Stimulated activated memory B cell treated with anti-CD40 and anti-IgM and Interleukin-4, amounts not matched to agents 10 μg/mL and 1 μg/mL and 100 μg/mL, for 72 hours (primary cell): ENCODE results near the gene CDCA8.

Experiments used
- ATAC-seq: fragments of 150-1000 bp; cut with Tn5 transposase; 2 replicates; pipeline ENCODE4 v1.10.0; 2021
- H3K27ac Mint-ChIP-seq: one replicate; pipeline ENCODE4 v1.8.0; 2022; ENCODE audit warnings: mild to moderate bottlenecking, mixed read lengths
- H3K27me3 Mint-ChIP-seq: one replicate; pipeline ENCODE4 v1.8.0; 2022; ENCODE audit warnings: mixed read lengths
- H3K36me3 Mint-ChIP-seq: one replicate; pipeline ENCODE4 v1.8.0; 2022; ENCODE audit warnings: mixed read lengths
- H3K4me1 Mint-ChIP-seq: one replicate; pipeline ENCODE4 v1.8.0; 2022; ENCODE audit warnings: mixed read lengths
- H3K4me3 Mint-ChIP-seq: one replicate; pipeline ENCODE4 v1.8.0; 2022; ENCODE audit warnings: mild to moderate bottlenecking, moderate library complexity, mixed read lengths
- H3K9me3 Mint-ChIP-seq: one replicate; pipeline ENCODE4 v1.8.0; 2022; ENCODE audit warnings: mixed read lengths

CDCA8 gene

GRCh38 chr1:37718181-37718900, 26.0 kb downstream of the CDCA8 start:
- H3K4me3 Mint-ChIP-seq = no peak overlapping the region
- no peaks in the 10 kb centered on the region for H3K4me1 Mint-ChIP-seq
- peaks cover 24% of the 10 kb centered on the region for H3K27me3 Mint-ChIP-seq
- no peak for ATAC-seq
- H3K36me3 Mint-ChIP-seq = no peaks in the 10 kb centered on the region
- no peak overlapping the region for H3K27ac Mint-ChIP-seq
- no peaks in the 10 kb centered on the region for H3K9me3 Mint-ChIP-seq

GRCh38 chr1:37718901-37719571, 26.7 kb downstream of the CDCA8 start:
- no peak for ATAC-seq
- H3K4me3 Mint-ChIP-seq = no peak overlapping the region
- no peaks in the 10 kb centered on the region for H3K4me1 Mint-ChIP-seq
- no peaks in the 10 kb centered on the region for H3K36me3 Mint-ChIP-seq
- H3K27ac Mint-ChIP-seq = no peak overlapping the region
- no peaks in the 10 kb centered on the region for H3K9me3 Mint-ChIP-seq
- H3K27me3 Mint-ChIP-seq = peaks cover 30% of the 10 kb centered on the region

GRCh38 chr1:37719572-37720195, 27.4 kb downstream of the CDCA8 start:
- Mint-ChIP-seq H3K27me3 (peaks cover 37% of the 10 kb centered on the region), H3K4me1 (no peaks in the 10 kb centered on the region), H3K4me3 (no peak overlapping the region), H3K36me3 (no peaks in the 10 kb centered on the region), H3K27ac (no peak overlapping the region), H3K9me3 (no peaks in the 10 kb centered on the region)
- no peak for ATAC-seq

GRCh38 chr1:37720231-37721130, 28.2 kb downstream of the CDCA8 start:
- Mint-ChIP-seq H3K27ac (no peak overlapping the region), H3K4me1 (no peaks in the 10 kb centered on the region), H3K36me3 (no peaks in the 10 kb centered on the region), H3K27me3 (peaks cover 44% of the 10 kb centered on the region), H3K9me3 (no peaks in the 10 kb centered on the region), H3K4me3 (no peak overlapping the region)
- ATAC-seq = no peak

GRCh38 chr1:37721565-37721964, 29.2 kb downstream of the CDCA8 start:
- no peaks in the 10 kb centered on the region for H3K36me3 Mint-ChIP-seq
- H3K4me1 Mint-ChIP-seq = no peaks in the 10 kb centered on the region
- H3K9me3 Mint-ChIP-seq = no peaks in the 10 kb centered on the region
- ATAC-seq = no peak
- peaks cover 48% of the 10 kb centered on the region for H3K27me3 Mint-ChIP-seq
- H3K4me3 Mint-ChIP-seq = no peak overlapping the region
- no peak overlapping the region for H3K27ac Mint-ChIP-seq

- Mint-ChIP-seq H3K27ac (no peak overlapping the region), H3K36me3 (no peaks in the 10 kb centered on the region), H3K9me3 (no peaks in the 10 kb centered on the region), H3K4me3 (no peak overlapping the region), H3K27me3 (peaks cover 46% of the 10 kb centered on the region), H3K4me1 (no peaks in the 10 kb centered on the region)
- no peak for ATAC-seq
Measured at GRCh38 chr1:37722181-37723071, 30.1 kb downstream of the CDCA8 start.

GRCh38 chr1:37723072-37723389, 30.7 kb downstream of the CDCA8 start:
- H3K9me3 Mint-ChIP-seq = no peaks in the 10 kb centered on the region
- no peak overlapping the region for H3K4me3 Mint-ChIP-seq
- no peaks in the 10 kb centered on the region for H3K4me1 Mint-ChIP-seq
- no peak for ATAC-seq
- no peak overlapping the region for H3K27ac Mint-ChIP-seq
- H3K36me3 Mint-ChIP-seq = no peaks in the 10 kb centered on the region
- H3K27me3 Mint-ChIP-seq = peaks cover 52% of the 10 kb centered on the region

GRCh38 chr1:37723390-37724078, 31.2 kb downstream of the CDCA8 start:
- Mint-ChIP-seq H3K4me1 (no peaks in the 10 kb centered on the region), H3K4me3 (no peak overlapping the region), H3K27me3 (peaks cover 53% of the 10 kb centered on the region), H3K27ac (no peak overlapping the region), H3K9me3 (no peaks in the 10 kb centered on the region), H3K36me3 (no peaks in the 10 kb centered on the region)
- ATAC-seq = peak; percentile 4

GRCh38 chr1:37724575-37724974, 32.3 kb downstream of the CDCA8 start:
- no peaks in the 10 kb centered on the region for H3K9me3 Mint-ChIP-seq
- H3K4me3 Mint-ChIP-seq = no peak overlapping the region
- peaks cover 45% of the 10 kb centered on the region for H3K27me3 Mint-ChIP-seq
- ATAC-seq = no peak
- no peaks in the 10 kb centered on the region for H3K4me1 Mint-ChIP-seq
- H3K27ac Mint-ChIP-seq = no peak overlapping the region
- H3K36me3 Mint-ChIP-seq = no peaks in the 10 kb centered on the region

GRCh38 chr1:37725851-37726613, 33.7 kb downstream of the CDCA8 start:
- H3K4me3 Mint-ChIP-seq = no peak overlapping the region
- H3K36me3 Mint-ChIP-seq = no peaks in the 10 kb centered on the region
- H3K9me3 Mint-ChIP-seq = no peaks in the 10 kb centered on the region
- no peaks in the 10 kb centered on the region for H3K4me1 Mint-ChIP-seq
- H3K27me3 Mint-ChIP-seq = peaks cover 45% of the 10 kb centered on the region
- no peak for ATAC-seq
- H3K27ac Mint-ChIP-seq = no peak overlapping the region

- ATAC-seq = no peak
- no peaks in the 10 kb centered on the region for H3K9me3 Mint-ChIP-seq
Measured at GRCh38 chr1:37726751-37727585, 34.7 kb downstream of the CDCA8 start.

GRCh38 chr1:37728416-37728815, 36.1 kb downstream of the CDCA8 start:
- Mint-ChIP-seq H3K4me1 (no peaks in the 10 kb centered on the region), H3K9me3 (no peaks in the 10 kb centered on the region), H3K27ac (no peak overlapping the region), H3K4me3 (no peak overlapping the region), H3K36me3 (no peaks in the 10 kb centered on the region), H3K27me3 (peaks cover 49% of the 10 kb centered on the region)
- ATAC-seq = no peak

More at GRCh38 chr1:37726751-37727585, 34.7 kb downstream of the CDCA8 start:
- H3K27ac Mint-ChIP-seq = no peak overlapping the region
- peaks cover 45% of the 10 kb centered on the region for H3K27me3 Mint-ChIP-seq
- H3K4me1 Mint-ChIP-seq = no peaks in the 10 kb centered on the region
- no peaks in the 10 kb centered on the region for H3K36me3 Mint-ChIP-seq
- no peak overlapping the region for H3K4me3 Mint-ChIP-seq

GRCh38 chr1:37730376-37730775, 38.1 kb downstream of the CDCA8 start:
- no peak for ATAC-seq
- Mint-ChIP-seq H3K4me1 (no peaks in the 10 kb centered on the region), H3K27ac (no peak overlapping the region), H3K4me3 (no peak overlapping the region), H3K9me3 (no peaks in the 10 kb centered on the region), H3K36me3 (no peaks in the 10 kb centered on the region), H3K27me3 (peaks cover 49% of the 10 kb centered on the region)
